ENCODE results near the gene HELT. TPM values are rescaled to one million over a fixed set of nuclear protein-coding genes. Genes with fewer than 3 reads are reported as not detected.

The HELT gene
- total and polyA plus RNA-seq, 2 experiments from 2014 or later = not detected

DNA sequence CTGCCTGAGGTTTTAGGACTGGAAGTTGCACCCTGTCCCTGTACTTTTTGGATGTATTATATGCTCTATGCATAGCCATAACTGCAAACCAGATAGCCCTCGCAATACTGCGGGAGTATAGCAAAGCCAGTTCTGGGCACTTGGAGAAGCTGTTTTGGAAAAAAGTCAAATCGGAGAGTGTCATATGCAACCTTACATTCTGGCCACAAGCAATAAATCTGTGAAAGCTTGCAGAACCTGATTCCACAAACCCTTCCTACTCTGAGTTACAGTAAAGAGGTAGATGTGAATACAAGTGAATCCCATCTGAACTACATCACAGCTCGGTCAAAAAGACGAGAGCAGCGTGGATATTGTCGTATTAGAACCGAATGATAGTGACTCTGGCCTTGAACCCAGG, 10.3 kb downstream of the HELT start:
- no peaks in the 10 kb centered on the region for H3K4me1 ChIP-seq (ENCODE audit: low read depth)
- H3K27me3 ChIP-seq = peaks cover 100% of the 10 kb centered on the region
- H3K36me3 ChIP-seq = no peaks in the 10 kb centered on the region

GRCh38 chr4:185031611-185032010, 13.3 kb downstream of the HELT start:
- H3K36me3 ChIP-seq = no peaks in the 10 kb centered on the region
- TF ChIP-seq CTCF (IDR thresholded peaks at IDR 0.05; ENCODE audit: low read depth, low read length) = no peak
- no peaks in the 10 kb centered on the region for H3K9me3 ChIP-seq (ENCODE audit: low read depth)

More for the DNA sequence above, 10.3 kb downstream of the HELT start:
- TF ChIP-seq CTCF (IDR thresholded peaks at IDR 0.05; ENCODE audit: low read depth, low read length) = no peak
- H3K4me3 ChIP-seq = no peak overlapping the region
- no peaks in the 10 kb centered on the region for H3K9me3 ChIP-seq (ENCODE audit: low read depth)
- no peak overlapping the region for H3K27ac ChIP-seq
- DNase-seq (ENCODE audit: low read depth in 1 of 2, low spot score in 1 of 2) = no peak

DNA sequence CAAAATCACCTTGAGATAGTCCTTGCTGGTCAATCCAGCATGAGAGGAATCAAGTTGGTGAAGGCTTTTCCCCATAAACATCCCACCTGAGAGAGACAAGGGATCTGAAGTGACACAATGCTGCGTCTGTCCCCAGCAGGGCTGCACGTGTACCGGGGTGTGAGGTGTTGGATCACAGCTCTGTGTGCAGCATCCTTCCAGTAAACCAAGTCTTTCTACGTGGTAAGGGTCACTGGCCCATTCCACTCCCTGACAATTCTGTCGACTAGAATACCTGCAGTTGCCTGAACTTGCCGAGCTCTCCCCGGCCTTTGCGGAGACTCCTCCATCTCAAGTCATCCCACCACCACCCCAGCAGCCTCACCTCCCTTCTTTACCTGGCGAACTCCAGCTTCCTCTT, 14.8 kb downstream of the HELT start:
- TF ChIP-seq CTCF (IDR thresholded peaks at IDR 0.05; ENCODE audit: low read depth, low read length) = no peak
- Histone ChIP-seq H3K27ac (no peak overlapping the region), H3K36me3 (no peaks in the 10 kb centered on the region), H3K4me1 (ENCODE audit: low read depth) (no peaks in the 10 kb centered on the region), H3K4me3 (no peak overlapping the region), H3K27me3 (peaks cover 67% of the 10 kb centered on the region), H3K9me3 (ENCODE audit: low read depth) (no peaks in the 10 kb centered on the region)
- DNase-seq (ENCODE audit: low read depth in 1 of 2, low spot score in 1 of 2) = no peak

More at GRCh38 chr4:185031611-185032010, 13.3 kb downstream of the HELT start:
- DNase-seq (ENCODE audit: low read depth in 1 of 2, low spot score in 1 of 2) = no peak
- Histone ChIP-seq H3K4me3 (no peak overlapping the region), H3K4me1 (ENCODE audit: low read depth) (no peaks in the 10 kb centered on the region), H3K27me3 (peaks cover 81% of the 10 kb centered on the region), H3K27ac (no peak overlapping the region)

- Histone ChIP-seq H3K27me3 (peaks cover 58% of the 10 kb centered on the region), H3K4me3 (no peak overlapping the region), H3K36me3 (no peaks in the 10 kb centered on the region), H3K27ac (no peak overlapping the region), H3K9me3 (ENCODE audit: low read depth) (no peaks in the 10 kb centered on the region), H3K4me1 (ENCODE audit: low read depth) (no peaks in the 10 kb centered on the region)
- TF ChIP-seq CTCF (IDR thresholded peaks at IDR 0.05; ENCODE audit: low read depth, low read length) = no peak
- DNase-seq (ENCODE audit: low read depth in 1 of 2, low spot score in 1 of 2) = no peak
Measured at GRCh38 chr4:185033950-185034349, 15.7 kb downstream of the HELT start.

DNA sequence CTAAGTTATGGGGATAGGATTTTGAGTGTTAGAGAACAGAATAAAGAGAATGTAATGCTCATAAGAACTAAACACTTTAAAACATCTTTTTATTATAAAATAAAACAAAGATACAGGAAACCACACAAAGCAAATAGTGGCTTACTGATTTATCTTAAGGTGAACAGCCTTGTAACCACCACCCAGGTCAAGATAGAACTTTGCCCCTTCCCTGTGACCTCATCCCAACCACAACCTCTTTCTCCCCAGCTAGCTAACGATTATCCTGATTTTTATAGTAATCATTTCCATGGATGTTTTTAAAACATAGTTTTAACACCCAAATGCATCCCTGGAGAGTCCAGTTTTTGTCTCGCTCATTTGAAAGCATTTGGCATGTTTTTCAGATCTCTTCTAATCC, 17.0 kb downstream of the HELT start:
- TF ChIP-seq CTCF (IDR thresholded peaks at IDR 0.05; ENCODE audit: low read depth, low read length) = no peak

GRCh38 chr4:185036019-185036418, 17.7 kb downstream of the HELT start:
- no peak for TF ChIP-seq CTCF (IDR thresholded peaks at IDR 0.05; ENCODE audit: low read depth, low read length)
- H3K36me3 ChIP-seq = no peaks in the 10 kb centered on the region
- no peak overlapping the region for H3K4me3 ChIP-seq
- no peaks in the 10 kb centered on the region for H3K9me3 ChIP-seq (ENCODE audit: low read depth)
- peaks cover 37% of the 10 kb centered on the region for H3K27me3 ChIP-seq
- H3K27ac ChIP-seq = no peak overlapping the region
- no peaks in the 10 kb centered on the region for H3K4me1 ChIP-seq (ENCODE audit: low read depth)
- no peak for DNase-seq (ENCODE audit: low read depth in 1 of 2, low spot score in 1 of 2)

More for the DNA sequence above, 17.0 kb downstream of the HELT start:
- H3K4me3 ChIP-seq = no peak overlapping the region
- DNase-seq (ENCODE audit: low read depth in 1 of 2, low spot score in 1 of 2) = no peak
- H3K9me3 ChIP-seq (ENCODE audit: low read depth) = no peaks in the 10 kb centered on the region
- peaks cover 45% of the 10 kb centered on the region for H3K27me3 ChIP-seq
- H3K36me3 ChIP-seq = no peaks in the 10 kb centered on the region
- H3K4me1 ChIP-seq (ENCODE audit: low read depth) = no peaks in the 10 kb centered on the region
- H3K27ac ChIP-seq = no peak overlapping the region

Measured in cardiac muscle cell (in vitro differentiated cells and primary cell).